ENCODE data around the gene SPEM2.
"Not testable (repeated sequence)": the region's sequence is repeated elsewhere in the genome, so short reads cannot be mapped to it uniquely, and the experiment has no call there.

Gene SPEM2

GRCh38 chr17:7442142-7442541 is 16.7 kb downstream of the SPEM2 start:
- DNase-seq (ENCODE audit: low read depth, low spot score): no peak

- no peak for DNase-seq (ENCODE audit: low read depth, low spot score)
These were observed 18.4 kb downstream of the SPEM2 start for GRCh38 chr17:7443499-7444485.

- DNase-seq (ENCODE audit: low read depth, low spot score): no peak
These were observed 19.5 kb downstream of the SPEM2 start, which contains the start of gene CHRNB1 for GRCh38 chr17:7444682-7445618. Gene CHRNB1 (plus strand): TSS chr17:7445061. CDS start chr17:7445128, 67 bp downstream.

- no peak for DNase-seq (ENCODE audit: low read depth, low spot score)
These were observed 20.2 kb downstream of the SPEM2 start for GRCh38 chr17:7445619-7445968.

GRCh38 chr17:7448461-7448860 is 23.0 kb downstream of the SPEM2 start:
- DNase-seq (ENCODE audit: low read depth, low spot score): no peak

- DNase-seq (ENCODE audit: low read depth, low spot score): no peak
These were observed 34.6 kb downstream of the SPEM2 start for GRCh38 chr17:7459961-7460545.

GRCh38 chr17:7460850-7461660 is 35.6 kb downstream of the SPEM2 start:
- no peak for DNase-seq (ENCODE audit: low read depth, low spot score)

GRCh38 chr17:7462474-7463371 is 37.3 kb downstream of the SPEM2 start:
- no peak for DNase-seq (ENCODE audit: low read depth, low spot score)

GRCh38 chr17:7463372-7463846 is 38.0 kb downstream of the SPEM2 start:
- no peak for DNase-seq (ENCODE audit: low read depth, low spot score)

- DNase-seq (ENCODE audit: low read depth, low spot score): no peak
These were observed 38.7 kb downstream of the SPEM2 start for GRCh38 chr17:7464081-7464480.

- no peak for DNase-seq (ENCODE audit: low read depth, low spot score)
These were observed 40.3 kb downstream of the SPEM2 start for GRCh38 chr17:7465597-7466275.

- DNase-seq (ENCODE audit: low read depth, low spot score): no peak
These were observed 40.9 kb downstream of the SPEM2 start for GRCh38 chr17:7466318-7466638.

GRCh38 chr17:7466639-7467341 is 41.4 kb downstream of the SPEM2 start:
- no peak for DNase-seq (ENCODE audit: low read depth, low spot score)

- DNase-seq (ENCODE audit: low read depth, low spot score): no peak
These were observed 42.1 kb downstream of the SPEM2 start for GRCh38 chr17:7467498-7467897.

GRCh38 chr17:7468290-7468689 is 42.9 kb downstream of the SPEM2 start:
- DNase-seq (ENCODE audit: low read depth, low spot score): no peak

GRCh38 chr17:7468804-7469389 is 43.5 kb downstream of the SPEM2 start:
- DNase-seq (ENCODE audit: low read depth, low spot score): no peak

- DNase-seq (ENCODE audit: low read depth, low spot score): not testable (repeated sequence)
These were observed 44.4 kb downstream of the SPEM2 start for GRCh38 chr17:7469843-7470242.

- DNase-seq (ENCODE audit: low read depth, low spot score): not testable (repeated sequence)
These were observed 45.1 kb downstream of the SPEM2 start for GRCh38 chr17:7470457-7470973.

Measured in activated CD4-positive, CD25-positive, alpha-beta regulatory T cell treated with anti-CD3 and anti-CD28 coated beads, Interleukin-2, amount 50 U/mL, for 16 hours (primary cell).